ENCODE data around the gene NAT14.

Gene NAT14

GRCh38 chr19:55459950-55460657, 24.9 kb upstream of the NAT14 start:
- no peak for DNase-seq (ENCODE audit: low read depth)
- TF ChIP-seq CTCF (conservative IDR thresholded peaks at IDR 0.05; ENCODE audit: low read length) = no peak
- H3K4me3 ChIP-seq (ENCODE audit: low read length) = peak overlapping the region; percentile 99

- H3K4me3 ChIP-seq (ENCODE audit: low read length) = peak overlapping the region; percentile 99
- peak; percentile 90 for DNase-seq (ENCODE audit: low read depth)
- no peak for TF ChIP-seq CTCF (conservative IDR thresholded peaks at IDR 0.05; ENCODE audit: low read length)
Observed at GRCh38 chr19:55460670-55461258, 24.2 kb upstream of the NAT14 start.

GRCh38 chr19:55461259-55461973, 23.6 kb upstream of the NAT14 start, which contains the start of gene ISOC2:
Gene ISOC2 (minus strand): TSS chr19:55461642. CDS start chr19:55456486, 5,156 bp downstream.
- TF ChIP-seq CTCF (conservative IDR thresholded peaks at IDR 0.05; ENCODE audit: low read length) = no peak
- peak within 1 kb of the TSS; percentile 99 for H3K4me3 ChIP-seq (ENCODE audit: low read length)
- DNase-seq (ENCODE audit: low read depth) = peak; percentile 100

- DNase-seq (ENCODE audit: low read depth) = no peak
Observed at GRCh38 chr19:55461974-55462626, 22.9 kb upstream of the NAT14 start.

GRCh38 chr19:55462722-55463121, 22.3 kb upstream of the NAT14 start:
- DNase-seq (ENCODE audit: low read depth) = no peak
- no peak for TF ChIP-seq CTCF (conservative IDR thresholded peaks at IDR 0.05; ENCODE audit: low read length)
- no peak overlapping the region for H3K4me3 ChIP-seq (ENCODE audit: low read length)

More at GRCh38 chr19:55461974-55462626, 22.9 kb upstream of the NAT14 start:
- H3K4me3 ChIP-seq (ENCODE audit: low read length) = peak overlapping the region; percentile 79
- TF ChIP-seq CTCF (conservative IDR thresholded peaks at IDR 0.05; ENCODE audit: low read length) = no peak

GRCh38 chr19:55463583-55464031, 21.4 kb upstream of the NAT14 start:
- TF ChIP-seq CTCF (conservative IDR thresholded peaks at IDR 0.05; ENCODE audit: low read length) = no peak
- no peak for DNase-seq (ENCODE audit: low read depth)
- H3K4me3 ChIP-seq (ENCODE audit: low read length) = no peak overlapping the region

Measured in AG10803 (cell line).